ENCODE results near the gene WDR81. TPM values are rescaled to one million over a fixed set of nuclear protein-coding genes. Genes with fewer than 3 reads are reported as not detected.
"Not testable (repeated sequence)": the region's sequence is repeated elsewhere in the genome, so short reads cannot be mapped to it uniquely, and the experiment has no call there.

WDR81 gene
- total and polyA plus RNA-seq, 7 experiments from 2014 or later = 9.8 to 55.1 (median 36.6) TPM

- DNase-seq (no peak), ATAC-seq (no peak)
- no peak overlapping the region for H3K4me3 ChIP-seq (ENCODE audit: low read length)
- no peak overlapping the region for H3K27ac ChIP-seq (ENCODE audit: low read depth, low read length)
- no peak overlapping the region for H3K4me3 Mint-ChIP-seq
- H3K36me3 Mint-ChIP-seq = peaks cover 0 to 19% (median 4%) of the 10 kb centered on the region in 5 donors
- intact Hi-C loops (cut with micrococcal nuclease) = no loop called here
- CTCF ChIA-PET = no interaction called here
- no peaks in the 10 kb centered on the region for H3K27me3 ChIP-seq (ENCODE audit: control insufficient read depth in 2 of 2, insufficient read depth in 2 of 2, low read length in 2 of 2)
- no peaks in the 10 kb centered on the region for H3K9me3 ChIP-seq (ENCODE audit: control insufficient read depth in 2 of 3, low read length in 3 of 3)
- H3K27ac Mint-ChIP-seq = peak overlapping the region in 1 of 9 donors; percentile 13
- H3K36me3 ChIP-seq (ENCODE audit: control insufficient read depth in 2 of 3, insufficient read depth in 3 of 3, low read length in 3 of 3) = peaks cover 0 to 48% (median 0%) of the 10 kb centered on the region in 3 experiments
- H3K4me1 ChIP-seq (ENCODE audit: control insufficient read depth in 2 of 2, insufficient read depth in 2 of 2, low read length in 2 of 2) = no peaks in the 10 kb centered on the region
- H3K27me3 Mint-ChIP-seq = no peaks in the 10 kb centered on the region
- POLR2A ChIA-PET = no interaction called here
- H3K9me3 Mint-ChIP-seq = peaks cover 0 to 1% (median 0%) of the 10 kb centered on the region in 11 donors
- H3K4me1 Mint-ChIP-seq = peaks cover 0 to 17% (median 0%) of the 10 kb centered on the region in 7 donors
Observed at GRCh38 chr17:1737531-1738291, 13.2 kb downstream of the WDR81 start.

DNA sequence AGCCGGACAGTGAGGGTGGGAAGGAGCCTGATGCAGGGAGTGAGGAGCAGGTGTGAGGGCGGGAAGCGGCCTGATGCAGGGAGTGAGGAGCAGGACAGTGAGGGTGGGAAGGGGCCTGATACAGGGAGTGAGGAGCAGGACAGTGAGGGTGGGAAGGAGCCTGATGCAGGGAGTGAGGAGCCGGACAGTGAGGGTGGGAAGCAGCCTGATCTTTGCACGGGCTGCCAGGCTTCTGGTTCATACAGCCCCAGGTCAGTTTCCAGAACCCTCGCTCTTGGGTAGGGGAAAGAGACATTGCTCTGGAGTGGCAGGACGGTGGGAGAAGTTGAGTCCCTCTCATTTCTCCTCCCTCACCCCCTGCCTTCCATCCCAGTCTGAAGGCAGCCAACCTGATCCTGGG is 17.4 kb downstream of the WDR81 start:
- H3K27me3 ChIP-seq (ENCODE audit: control insufficient read depth in 2 of 2, insufficient read depth in 2 of 2, low read length in 2 of 2); DNase-seq; CTCF ChIA-PET; H3K4me1 Mint-ChIP-seq; H3K27me3 Mint-ChIP-seq; intact Hi-C loops (cut with micrococcal nuclease); H3K9me3 ChIP-seq (ENCODE audit: control insufficient read depth in 2 of 3, low read length in 3 of 3); H3K4me1 ChIP-seq (ENCODE audit: control insufficient read depth in 2 of 2, insufficient read depth in 2 of 2, low read length in 2 of 2); H3K9me3 Mint-ChIP-seq; ATAC-seq; H3K27ac ChIP-seq (ENCODE audit: low read depth, low read length); POLR2A ChIA-PET; H3K4me3 Mint-ChIP-seq; H3K4me3 ChIP-seq (ENCODE audit: low read length): not testable (repeated sequence)
- Mint-ChIP-seq H3K36me3 (peaks cover 0 to 14% (median 2%) of the 10 kb centered on the region in 5 donors), H3K27ac (peak overlapping the region in 1 of 9 donors; percentile 23)
- H3K36me3 ChIP-seq (ENCODE audit: control insufficient read depth in 2 of 3, insufficient read depth in 3 of 3, low read length in 3 of 3) = peaks cover 0 to 12% (median 0%) of the 10 kb centered on the region in 3 experiments

- Histone ChIP-seq H3K9me3 (ENCODE audit: control insufficient read depth in 2 of 3, low read length in 3 of 3) (no peaks in the 10 kb centered on the region), H3K4me1 (ENCODE audit: control insufficient read depth in 2 of 2, insufficient read depth in 2 of 2, low read length in 2 of 2) (no peaks in the 10 kb centered on the region), H3K27me3 (ENCODE audit: control insufficient read depth in 2 of 2, insufficient read depth in 2 of 2, low read length in 2 of 2) (no peaks in the 10 kb centered on the region), H3K4me3 (ENCODE audit: low read length) (no peak within 1 kb of the TSS), H3K27ac (ENCODE audit: low read depth, low read length) (no peak within 1 kb of the TSS), H3K36me3 (ENCODE audit: control insufficient read depth in 2 of 3, insufficient read depth in 3 of 3, low read length in 3 of 3) (peaks cover 0 to 6% (median 0%) of the 10 kb centered on the region in 3 experiments)
- Mint-ChIP-seq H3K27me3 (no peaks in the 10 kb centered on the region), H3K27ac (peak within 1 kb of the TSS in 1 of 9 donors; percentile 23), H3K4me3 (no peak within 1 kb of the TSS), H3K36me3 (peaks cover 0 to 8% (median 0%) of the 10 kb centered on the region in 5 donors), H3K4me1 (no peaks in the 10 kb centered on the region), H3K9me3 (peaks cover 0 to 1% (median 0%) of the 10 kb centered on the region in 11 donors)
- ChIA-PET CTCF (no interaction called here), POLR2A (no interaction called here)
- intact Hi-C loops (cut with micrococcal nuclease) = no loop called here
- DNase-seq = no peak
- no peak for ATAC-seq
Observed at GRCh38 chr17:1742371-1743087, 18.0 kb downstream of the WDR81 start, which contains the start of gene SERPINF2. TSS of gene SERPINF2 (plus strand) at chr17:1742871. CDS start at chr17:1744996, 2,125 bp downstream.

DNA sequence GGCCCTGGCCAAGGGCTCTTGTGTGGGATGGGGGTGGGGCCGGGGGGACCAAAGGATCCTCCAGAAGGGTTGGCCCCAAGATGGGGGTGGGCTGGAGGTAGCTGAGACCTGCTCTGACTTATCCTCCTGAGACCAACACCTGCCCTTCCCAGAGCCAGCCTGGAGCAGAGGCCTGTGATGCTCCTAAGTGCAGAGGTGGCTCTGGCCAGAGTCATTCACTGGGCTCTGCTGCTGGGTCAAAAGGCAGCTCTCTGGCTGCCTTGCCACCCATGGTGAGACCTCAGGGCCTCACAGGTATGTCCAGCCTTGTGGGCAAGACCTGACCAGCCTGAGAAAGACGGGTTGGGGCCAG is 18.6 kb downstream of the WDR81 start:
- POLR2A ChIA-PET = no interaction called here
- no peaks in the 10 kb centered on the region for H3K4me1 Mint-ChIP-seq

DNA sequence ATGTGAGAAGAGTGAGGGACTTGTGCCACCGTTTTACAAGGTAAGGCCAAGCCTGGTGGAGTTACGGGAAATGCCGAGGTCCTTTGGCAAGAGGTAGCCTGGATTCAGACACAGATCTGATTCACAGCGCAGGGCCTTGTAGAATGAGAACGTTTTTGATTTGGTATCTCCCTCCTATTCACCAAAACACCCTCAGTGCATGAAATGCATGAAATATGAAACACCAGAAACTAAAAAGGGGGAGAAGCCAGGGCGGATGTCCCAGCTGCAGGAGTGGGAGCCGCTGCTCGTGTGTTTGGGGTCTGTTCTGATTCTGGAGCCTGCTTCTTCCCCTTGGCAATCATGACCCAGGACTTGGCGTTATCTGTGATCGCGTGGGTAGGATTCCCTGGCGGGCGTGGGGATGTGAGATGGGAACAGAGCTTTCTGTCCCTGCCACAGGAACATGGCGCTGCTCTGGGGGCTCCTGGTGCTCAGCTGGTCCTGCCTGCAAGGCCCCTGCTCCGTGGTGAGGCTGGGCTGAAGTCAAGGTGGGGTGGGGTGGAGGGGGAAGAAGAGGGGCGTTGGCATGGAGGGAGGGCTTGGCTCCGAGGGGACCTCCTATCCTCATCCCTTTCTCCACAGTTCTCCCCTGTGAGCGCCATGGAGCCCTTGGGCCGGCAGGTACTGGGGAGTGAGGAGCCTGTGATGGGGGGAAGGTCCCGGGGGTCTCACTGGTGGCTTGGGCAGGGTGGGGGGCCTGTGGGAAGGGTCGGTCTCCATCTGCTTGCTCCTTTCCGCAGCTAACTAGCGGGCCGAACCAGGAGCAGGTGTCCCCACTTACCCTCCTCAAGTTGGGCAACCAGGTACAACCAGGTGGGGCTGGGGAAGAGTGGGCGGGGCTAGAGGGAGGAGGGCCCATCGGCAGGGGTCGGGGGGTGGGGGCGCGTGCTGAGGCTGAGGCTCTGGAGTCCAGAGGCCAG is 20.3 kb downstream of the WDR81 start:
- intact Hi-C loops (cut with micrococcal nuclease) = no loop called here
- CTCF ChIA-PET = no interaction called here
- H3K27ac Mint-ChIP-seq = peak overlapping the region in 1 of 9 donors; percentile 55
- H3K4me3 Mint-ChIP-seq = no peak overlapping the region
- no peak for DNase-seq
- no peak overlapping the region for H3K27ac ChIP-seq (ENCODE audit: low read depth, low read length)
- H3K27me3 ChIP-seq (ENCODE audit: control insufficient read depth in 2 of 2, insufficient read depth in 2 of 2, low read length in 2 of 2) = no peaks in the 10 kb centered on the region
- H3K9me3 Mint-ChIP-seq = no peaks in the 10 kb centered on the region
- no peaks in the 10 kb centered on the region for H3K4me1 ChIP-seq (ENCODE audit: control insufficient read depth in 2 of 2, insufficient read depth in 2 of 2, low read length in 2 of 2)
- H3K4me3 ChIP-seq (ENCODE audit: low read length) = no peak overlapping the region
- no peaks in the 10 kb centered on the region for H3K36me3 Mint-ChIP-seq
- POLR2A ChIA-PET = no interaction called here
- H3K4me1 Mint-ChIP-seq = no peaks in the 10 kb centered on the region
- H3K36me3 ChIP-seq (ENCODE audit: control insufficient read depth in 2 of 3, insufficient read depth in 3 of 3, low read length in 3 of 3) = no peaks in the 10 kb centered on the region
- H3K9me3 ChIP-seq (ENCODE audit: control insufficient read depth in 2 of 3, low read length in 3 of 3) = no peaks in the 10 kb centered on the region
- no peak for ATAC-seq
- no peaks in the 10 kb centered on the region for H3K27me3 Mint-ChIP-seq

More for the DNA sequence above, 18.6 kb downstream of the WDR81 start:
- Mint-ChIP-seq H3K9me3 (no peaks in the 10 kb centered on the region), H3K36me3 (peaks cover 0 to 4% (median 0%) of the 10 kb centered on the region in 5 donors), H3K4me3 (no peak overlapping the region), H3K27me3 (no peaks in the 10 kb centered on the region), H3K27ac (no peak overlapping the region)
- DNase-seq (no peak), ATAC-seq (no peak)
- Histone ChIP-seq H3K9me3 (ENCODE audit: control insufficient read depth in 2 of 3, low read length in 3 of 3) (no peaks in the 10 kb centered on the region), H3K27me3 (ENCODE audit: control insufficient read depth in 2 of 2, insufficient read depth in 2 of 2, low read length in 2 of 2) (no peaks in the 10 kb centered on the region), H3K27ac (ENCODE audit: low read depth, low read length) (no peak overlapping the region), H3K36me3 (ENCODE audit: control insufficient read depth in 2 of 3, insufficient read depth in 3 of 3, low read length in 3 of 3) (peaks cover 0 to under 1% (median 0%) of the 10 kb centered on the region in 3 experiments), H3K4me3 (ENCODE audit: low read length) (no peak overlapping the region), H3K4me1 (ENCODE audit: control insufficient read depth in 2 of 2, insufficient read depth in 2 of 2, low read length in 2 of 2) (no peaks in the 10 kb centered on the region)
- CTCF ChIA-PET = no interaction called here
- intact Hi-C loops (cut with micrococcal nuclease) = no loop called here

DNA sequence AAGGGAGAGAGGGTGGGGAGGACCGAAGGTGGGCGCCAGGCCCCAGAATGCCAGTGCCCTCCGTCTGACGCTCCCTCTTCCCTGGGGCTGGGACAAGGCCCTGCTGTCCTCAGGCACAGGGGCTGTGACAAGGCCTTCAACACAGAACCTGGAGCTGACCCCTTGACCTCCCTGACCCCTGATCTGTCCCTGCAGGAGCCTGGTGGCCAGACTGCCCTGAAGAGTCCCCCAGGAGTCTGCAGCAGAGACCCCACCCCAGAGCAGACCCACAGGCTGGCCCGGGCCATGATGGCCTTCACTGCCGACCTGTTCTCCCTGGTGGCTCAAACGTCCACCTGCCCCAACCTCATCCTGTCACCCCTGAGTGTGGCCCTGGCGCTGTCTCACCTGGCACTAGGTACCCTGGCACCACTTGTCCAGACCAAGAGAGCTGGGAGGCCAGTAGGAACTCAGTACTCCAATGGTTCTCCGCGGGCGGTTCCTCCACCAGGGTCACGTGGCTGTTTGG is 21.1 kb downstream of the WDR81 start:
- H3K36me3 ChIP-seq (ENCODE audit: control insufficient read depth in 2 of 3, insufficient read depth in 3 of 3, low read length in 3 of 3) = no peaks in the 10 kb centered on the region
- Mint-ChIP-seq H3K27me3 (no peaks in the 10 kb centered on the region), H3K27ac (no peak overlapping the region), H3K4me3 (no peak overlapping the region), H3K9me3 (no peaks in the 10 kb centered on the region), H3K36me3 (no peaks in the 10 kb centered on the region), H3K4me1 (no peaks in the 10 kb centered on the region)
- intact Hi-C loops (cut with micrococcal nuclease) = no loop called here
- ATAC-seq = no peak
- DNase-seq = no peak
- ChIA-PET POLR2A (no interaction called here), CTCF (no interaction called here)
- no peak overlapping the region for H3K4me3 ChIP-seq (ENCODE audit: low read length)
- H3K9me3 ChIP-seq (ENCODE audit: control insufficient read depth in 2 of 3, low read length in 3 of 3) = no peaks in the 10 kb centered on the region
- no peaks in the 10 kb centered on the region for H3K4me1 ChIP-seq (ENCODE audit: control insufficient read depth in 2 of 2, insufficient read depth in 2 of 2, low read length in 2 of 2)
- no peak overlapping the region for H3K27ac ChIP-seq (ENCODE audit: low read depth, low read length)
- no peaks in the 10 kb centered on the region for H3K27me3 ChIP-seq (ENCODE audit: control insufficient read depth in 2 of 2, insufficient read depth in 2 of 2, low read length in 2 of 2)

Data from naive thymus-derived CD4-positive, alpha-beta T cell (primary cell).